SK-N-SH (cell line): ENCODE results near the gene TEKTIP1.

ENCODE experiments used
- ELF1 ChIP-seq: IDR thresholded peaks from 2 replicates; pipeline ENCODE4 v1.4.0; 2012
- MXI1 ChIP-seq: IDR thresholded peaks from 2 replicates; pipeline ENCODE4 v1.6.1; 2012; ENCODE audit warnings: mild to moderate bottlenecking, low read depth, low read length, improper control_type of control experiment
- RCOR1 ChIP-seq: fragments of 150-350 bp; IDR thresholded peaks from 2 replicates; pipeline ENCODE4 v1.6.1; 2017; ENCODE audit warnings: antibody characterized with exemption, low read length
- YY1 ChIP-seq: IDR thresholded peaks from 2 replicates; pipeline ENCODE4 v1.4.0; 2012; ENCODE audit warnings: low read depth, mild to moderate bottlenecking
- TF ChIP-seq, protein P1 (sequence below): fragments of 200-600 bp; sonication (generic); IDR thresholded peaks from 2 replicates; pipeline ENCODE4 v1.6.1; 2017; ENCODE audit warnings: antibody characterized with exemption, mild to moderate bottlenecking, moderate library complexity
- TF ChIP-seq, protein P2 (sequence below): IDR thresholded peaks from 2 replicates; pipeline ENCODE4 v1.4.0; 2012; ENCODE audit warnings: low read depth
- TF ChIP-seq, protein P3 (sequence below): IDR thresholded peaks from 2 replicates; pipeline ENCODE4 v1.6.1; 2012; ENCODE audit warnings: mild to moderate bottlenecking, low read depth, low read length, moderate library complexity

DNA sequence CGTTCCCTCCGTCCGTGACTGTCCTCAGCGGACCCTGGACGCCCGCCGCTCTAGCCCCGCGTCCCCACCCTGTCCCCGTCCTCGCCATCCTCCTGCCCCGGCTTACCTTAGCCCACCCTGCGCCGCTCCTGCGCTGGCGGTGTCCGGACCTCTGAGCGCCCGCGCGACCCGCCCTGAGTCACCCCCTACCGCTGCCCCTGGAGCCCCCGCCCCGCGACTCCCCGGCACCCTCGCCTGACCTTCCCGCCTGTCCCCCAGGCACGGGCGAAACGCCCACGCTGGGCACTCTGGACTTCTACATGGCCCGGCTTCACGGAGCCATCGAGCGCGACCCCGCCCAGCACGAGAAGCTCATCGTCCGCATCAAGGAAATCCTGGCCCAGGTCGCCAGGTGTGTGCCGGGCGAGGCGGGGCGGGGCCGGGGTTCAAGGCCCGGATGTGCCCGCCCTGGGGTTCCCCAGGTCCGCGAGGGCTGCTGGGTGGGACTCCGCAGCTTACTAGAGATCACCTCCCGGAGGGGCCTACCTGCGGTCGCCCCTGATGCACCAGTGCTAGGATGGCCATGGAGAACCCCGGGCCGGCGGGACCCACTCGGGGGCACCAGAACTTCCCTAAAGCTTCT is 38.9 kb downstream of the TEKTIP1 start:
- TF ChIP-seq, protein P1, sequence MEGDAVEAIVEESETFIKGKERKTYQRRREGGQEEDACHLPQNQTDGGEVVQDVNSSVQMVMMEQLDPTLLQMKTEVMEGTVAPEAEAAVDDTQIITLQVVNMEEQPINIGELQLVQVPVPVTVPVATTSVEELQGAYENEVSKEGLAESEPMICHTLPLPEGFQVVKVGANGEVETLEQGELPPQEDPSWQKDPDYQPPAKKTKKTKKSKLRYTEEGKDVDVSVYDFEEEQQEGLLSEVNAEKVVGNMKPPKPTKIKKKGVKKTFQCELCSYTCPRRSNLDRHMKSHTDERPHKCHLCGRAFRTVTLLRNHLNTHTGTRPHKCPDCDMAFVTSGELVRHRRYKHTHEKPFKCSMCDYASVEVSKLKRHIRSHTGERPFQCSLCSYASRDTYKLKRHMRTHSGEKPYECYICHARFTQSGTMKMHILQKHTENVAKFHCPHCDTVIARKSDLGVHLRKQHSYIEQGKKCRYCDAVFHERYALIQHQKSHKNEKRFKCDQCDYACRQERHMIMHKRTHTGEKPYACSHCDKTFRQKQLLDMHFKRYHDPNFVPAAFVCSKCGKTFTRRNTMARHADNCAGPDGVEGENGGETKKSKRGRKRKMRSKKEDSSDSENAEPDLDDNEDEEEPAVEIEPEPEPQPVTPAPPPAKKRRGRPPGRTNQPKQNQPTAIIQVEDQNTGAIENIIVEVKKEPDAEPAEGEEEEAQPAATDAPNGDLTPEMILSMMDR, result no peak
- TF ChIP-seq RCOR1 (no peak), MXI1 (no peak), YY1 (no peak), ELF1 (no peak)
- TF ChIP-seq, protein P2, sequence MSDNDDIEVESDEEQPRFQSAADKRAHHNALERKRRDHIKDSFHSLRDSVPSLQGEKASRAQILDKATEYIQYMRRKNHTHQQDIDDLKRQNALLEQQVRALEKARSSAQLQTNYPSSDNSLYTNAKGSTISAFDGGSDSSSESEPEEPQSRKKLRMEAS, result no peak
- TF ChIP-seq, protein P3, sequence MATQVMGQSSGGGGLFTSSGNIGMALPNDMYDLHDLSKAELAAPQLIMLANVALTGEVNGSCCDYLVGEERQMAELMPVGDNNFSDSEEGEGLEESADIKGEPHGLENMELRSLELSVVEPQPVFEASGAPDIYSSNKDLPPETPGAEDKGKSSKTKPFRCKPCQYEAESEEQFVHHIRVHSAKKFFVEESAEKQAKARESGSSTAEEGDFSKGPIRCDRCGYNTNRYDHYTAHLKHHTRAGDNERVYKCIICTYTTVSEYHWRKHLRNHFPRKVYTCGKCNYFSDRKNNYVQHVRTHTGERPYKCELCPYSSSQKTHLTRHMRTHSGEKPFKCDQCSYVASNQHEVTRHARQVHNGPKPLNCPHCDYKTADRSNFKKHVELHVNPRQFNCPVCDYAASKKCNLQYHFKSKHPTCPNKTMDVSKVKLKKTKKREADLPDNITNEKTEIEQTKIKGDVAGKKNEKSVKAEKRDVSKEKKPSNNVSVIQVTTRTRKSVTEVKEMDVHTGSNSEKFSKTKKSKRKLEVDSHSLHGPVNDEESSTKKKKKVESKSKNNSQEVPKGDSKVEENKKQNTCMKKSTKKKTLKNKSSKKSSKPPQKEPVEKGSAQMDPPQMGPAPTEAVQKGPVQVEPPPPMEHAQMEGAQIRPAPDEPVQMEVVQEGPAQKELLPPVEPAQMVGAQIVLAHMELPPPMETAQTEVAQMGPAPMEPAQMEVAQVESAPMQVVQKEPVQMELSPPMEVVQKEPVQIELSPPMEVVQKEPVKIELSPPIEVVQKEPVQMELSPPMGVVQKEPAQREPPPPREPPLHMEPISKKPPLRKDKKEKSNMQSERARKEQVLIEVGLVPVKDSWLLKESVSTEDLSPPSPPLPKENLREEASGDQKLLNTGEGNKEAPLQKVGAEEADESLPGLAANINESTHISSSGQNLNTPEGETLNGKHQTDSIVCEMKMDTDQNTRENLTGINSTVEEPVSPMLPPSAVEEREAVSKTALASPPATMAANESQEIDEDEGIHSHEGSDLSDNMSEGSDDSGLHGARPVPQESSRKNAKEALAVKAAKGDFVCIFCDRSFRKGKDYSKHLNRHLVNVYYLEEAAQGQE, result no peak
